ENCODE results near the gene RLN3. TPM values are rescaled to one million over a fixed set of nuclear protein-coding genes. Genes with fewer than 3 reads are reported as not detected.
A peak's percentile ranks its signal among the peaks of the same experiment; 100 is the strongest.

RLN3 gene
- total and polyA plus RNA-seq, 9 of the 15 experiments (the other 6 are each of a cell fraction or from before 2014, with no cell fraction given) = 0.31 to 1.2 (median 0.71) TPM; not detected in 6

DNA sequence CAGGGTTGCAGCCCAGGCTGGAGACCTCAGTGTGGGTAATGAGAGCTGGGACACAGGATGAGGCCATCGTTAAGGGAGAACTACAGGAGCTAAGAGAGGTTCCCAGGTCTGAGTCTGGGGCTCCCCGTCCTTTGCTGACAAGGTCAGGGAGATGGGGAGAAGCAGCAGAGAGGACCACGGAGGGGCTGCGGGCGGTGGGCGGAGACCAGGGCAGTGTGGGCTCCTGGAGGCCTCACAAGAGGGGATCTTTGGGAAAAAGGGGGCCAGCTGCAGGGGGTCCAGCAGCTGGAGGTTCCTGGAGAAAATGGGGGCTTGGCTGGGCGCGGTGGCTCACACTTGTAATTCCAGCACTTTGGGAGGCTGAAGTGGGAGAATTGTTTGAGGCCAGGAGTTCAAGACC lies 37.9 kb upstream of the RLN3 start:
- WGBS (ENCODE audit: insufficient coverage, low coverage, missing lambda C conversion rate) = 84% methylated on average over 8 of the region's 8 CpGs
- in situ Hi-C loops (cut with MboI) = no loop called here
- H3K4me1 ChIP-seq (replicated peaks in 1 of 2; ENCODE audit: control insufficient read depth in 2 of 2, insufficient read depth in 2 of 2, low read length in 2 of 2) = peaks cover 0 to 27% of the 10 kb centered on the region in 2 experiments; a peak in 2 of 5 replicates
- H3K4me2 ChIP-seq (ENCODE audit: insufficient read depth, low read length) = no peak overlapping the region
- DNase-seq (ENCODE audit: extremely low read depth in 1 of 4, low spot score in 3 of 4) (no peak), ATAC-seq (no peak), FAIRE-seq (no peak)
- H3K9me3 ChIP-seq (replicated peaks; ENCODE audit: control insufficient read depth, insufficient read depth, low read depth, low read length) = no peaks in the 10 kb centered on the region
- no peaks in the 10 kb centered on the region for H3K27me3 ChIP-seq (ENCODE audit: control insufficient read depth in 2 of 2, insufficient read depth in 2 of 2, low read length in 2 of 2)
- peak overlapping the region in 1 of 2 experiments; percentile 68; a peak in 2 of 4 replicates for H3K9ac ChIP-seq (ENCODE audit: insufficient read depth in 1 of 2, low read depth in 2 of 2, low read length in 2 of 2)
- H3K27ac ChIP-seq (ENCODE audit: extremely low read depth, low read depth, low read length) = no peak overlapping the region
- peaks cover 8% of the 10 kb centered on the region for H3K9me1 ChIP-seq (ENCODE audit: control insufficient read depth, insufficient read depth, low read length)
- intact Hi-C loops (cut with micrococcal nuclease) = no loop called here
- H3K4me3 ChIP-seq = no peak overlapping the region
- POLR2A ChIA-PET = interaction anchor here (1.1 to 1.5 kb wide), 3 partner anchors 9 to 17 kb away, joined by 3 to 7 read pairs (median 3); partner anchors contain the start of gene RFX1
- CTCF ChIA-PET (ENCODE audit: low intra/inter-chr PET ratio) = no interaction called here
- H3K79me2 ChIP-seq (ENCODE audit: control insufficient read depth, insufficient read depth, low read length) = no peaks in the 10 kb centered on the region; the same call in 2 of the 3 replicates
- no TSS peak for BruUV-seq (replicated peaks)
- peaks cover 43% of the 10 kb centered on the region; the same call in 1 of the 3 replicates for H3K36me3 ChIP-seq (ENCODE audit: control insufficient read depth, insufficient read depth, low read length)
- H4K20me1 ChIP-seq (replicated peaks; ENCODE audit: control insufficient read depth, insufficient read depth, low read length) = no peaks in the 10 kb centered on the region
- no peak overlapping the region for H2AFZ ChIP-seq (ENCODE audit: low read depth, low read length)
- no peak for TF ChIP-seq ZKSCAN8 (CRISPR knock-in tag; IDR thresholded peaks at IDR 0.05)
- TF ChIP-seq, protein P1, sequence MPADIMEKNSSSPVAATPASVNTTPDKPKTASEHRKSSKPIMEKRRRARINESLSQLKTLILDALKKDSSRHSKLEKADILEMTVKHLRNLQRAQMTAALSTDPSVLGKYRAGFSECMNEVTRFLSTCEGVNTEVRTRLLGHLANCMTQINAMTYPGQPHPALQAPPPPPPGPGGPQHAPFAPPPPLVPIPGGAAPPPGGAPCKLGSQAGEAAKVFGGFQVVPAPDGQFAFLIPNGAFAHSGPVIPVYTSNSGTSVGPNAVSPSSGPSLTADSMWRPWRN (IDR thresholded peaks at IDR 0.05; ENCODE audit: low read depth) = no peak
- TF ChIP-seq NR3C1 (CRISPR knock-in tag; IDR thresholded peaks at IDR 0.05) = no peak
- TF ChIP-seq TBL1XR1 (IDR thresholded peaks at IDR 0.05; ENCODE audit: low read length in 2 of 2) = no peak
- TF ChIP-seq NONO (IDR thresholded peaks at IDR 0.05; ENCODE audit: low read depth in 2 of 2, low read length in 1 of 2) = no peak
- no peak for TF ChIP-seq RFX1 (IDR thresholded peaks at IDR 0.05)
- TF ChIP-seq, protein P2, sequence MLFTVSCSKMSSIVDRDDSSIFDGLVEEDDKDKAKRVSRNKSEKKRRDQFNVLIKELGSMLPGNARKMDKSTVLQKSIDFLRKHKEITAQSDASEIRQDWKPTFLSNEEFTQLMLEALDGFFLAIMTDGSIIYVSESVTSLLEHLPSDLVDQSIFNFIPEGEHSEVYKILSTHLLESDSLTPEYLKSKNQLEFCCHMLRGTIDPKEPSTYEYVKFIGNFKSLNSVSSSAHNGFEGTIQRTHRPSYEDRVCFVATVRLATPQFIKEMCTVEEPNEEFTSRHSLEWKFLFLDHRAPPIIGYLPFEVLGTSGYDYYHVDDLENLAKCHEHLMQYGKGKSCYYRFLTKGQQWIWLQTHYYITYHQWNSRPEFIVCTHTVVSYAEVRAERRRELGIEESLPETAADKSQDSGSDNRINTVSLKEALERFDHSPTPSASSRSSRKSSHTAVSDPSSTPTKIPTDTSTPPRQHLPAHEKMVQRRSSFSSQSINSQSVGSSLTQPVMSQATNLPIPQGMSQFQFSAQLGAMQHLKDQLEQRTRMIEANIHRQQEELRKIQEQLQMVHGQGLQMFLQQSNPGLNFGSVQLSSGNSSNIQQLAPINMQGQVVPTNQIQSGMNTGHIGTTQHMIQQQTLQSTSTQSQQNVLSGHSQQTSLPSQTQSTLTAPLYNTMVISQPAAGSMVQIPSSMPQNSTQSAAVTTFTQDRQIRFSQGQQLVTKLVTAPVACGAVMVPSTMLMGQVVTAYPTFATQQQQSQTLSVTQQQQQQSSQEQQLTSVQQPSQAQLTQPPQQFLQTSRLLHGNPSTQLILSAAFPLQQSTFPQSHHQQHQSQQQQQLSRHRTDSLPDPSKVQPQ (CRISPR knock-in tag; IDR thresholded peaks at IDR 0.05; ENCODE audit: borderline replicate concordance) = no peak
- TF ChIP-seq TCFL5 (CRISPR knock-in tag; conservative IDR thresholded peaks at IDR 0.05) = no peak
- TF ChIP-seq ARID3B (CRISPR knock-in tag; IDR thresholded peaks at IDR 0.05; ENCODE audit: borderline replicate concordance) = no peak
- TF ChIP-seq ZFPM2 (CRISPR knock-in tag; IDR thresholded peaks at IDR 0.05) = no peak
- no peak for TF ChIP-seq YY1 (IDR thresholded peaks at IDR 0.05; ENCODE audit: borderline replicate concordance in 1 of 3, control insufficient read depth in 1 of 3, extremely low read depth in 1 of 3, insufficient read depth in 3 of 3, insufficient read length in 1 of 3, insufficient replicate concordance in 2 of 3, low read depth in 1 of 3, low read length in 2 of 3)
- TF ChIP-seq HDAC8 (tag; IDR thresholded peaks at IDR 0.05) = no peak
- TF ChIP-seq IFI16 (CRISPR knock-in tag; IDR thresholded peaks at IDR 0.05) = no peak
- TF ChIP-seq, protein P3, sequence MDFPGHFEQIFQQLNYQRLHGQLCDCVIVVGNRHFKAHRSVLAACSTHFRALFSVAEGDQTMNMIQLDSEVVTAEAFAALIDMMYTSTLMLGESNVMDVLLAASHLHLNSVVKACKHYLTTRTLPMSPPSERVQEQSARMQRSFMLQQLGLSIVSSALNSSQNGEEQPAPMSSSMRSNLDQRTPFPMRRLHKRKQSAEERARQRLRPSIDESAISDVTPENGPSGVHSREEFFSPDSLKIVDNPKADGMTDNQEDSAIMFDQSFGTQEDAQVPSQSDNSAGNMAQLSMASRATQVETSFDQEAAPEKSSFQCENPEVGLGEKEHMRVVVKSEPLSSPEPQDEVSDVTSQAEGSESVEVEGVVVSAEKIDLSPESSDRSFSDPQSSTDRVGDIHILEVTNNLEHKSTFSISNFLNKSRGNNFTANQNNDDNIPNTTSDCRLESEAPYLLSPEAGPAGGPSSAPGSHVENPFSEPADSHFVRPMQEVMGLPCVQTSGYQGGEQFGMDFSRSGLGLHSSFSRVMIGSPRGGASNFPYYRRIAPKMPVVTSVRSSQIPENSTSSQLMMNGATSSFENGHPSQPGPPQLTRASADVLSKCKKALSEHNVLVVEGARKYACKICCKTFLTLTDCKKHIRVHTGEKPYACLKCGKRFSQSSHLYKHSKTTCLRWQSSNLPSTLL (IDR thresholded peaks at IDR 0.05) = no peak
- no peak for TF ChIP-seq ZNF75A (CRISPR knock-in tag; IDR thresholded peaks at IDR 0.05)

Measured in K562 (cell line).